HFF-Myc (cell line): ENCODE measurements around the gene KCNJ11.

ENCODE experiments used
- DNase-seq: peaks from one replicate; pipeline ENCODE4 v3.0.0-alpha.2; 2011; ENCODE audit warnings: low read depth; ENCODE audit errors: extremely low read depth
- H3K4me3 ChIP-seq: replicated peaks from 2 replicates; pipeline ENCODE4 v1.5.1; 2011; ENCODE audit warnings: low read depth, mild to moderate bottlenecking, control low read depth, low read length
- TF ChIP-seq, protein P1 (sequence below): IDR thresholded peaks from 2 replicates; pipeline ENCODE4 v1.5.1; 2012; ENCODE audit warnings: mild to moderate bottlenecking, low read depth, low read length, control low read depth; ENCODE audit errors: missing control alignments

The KCNJ11 gene

DNA sequence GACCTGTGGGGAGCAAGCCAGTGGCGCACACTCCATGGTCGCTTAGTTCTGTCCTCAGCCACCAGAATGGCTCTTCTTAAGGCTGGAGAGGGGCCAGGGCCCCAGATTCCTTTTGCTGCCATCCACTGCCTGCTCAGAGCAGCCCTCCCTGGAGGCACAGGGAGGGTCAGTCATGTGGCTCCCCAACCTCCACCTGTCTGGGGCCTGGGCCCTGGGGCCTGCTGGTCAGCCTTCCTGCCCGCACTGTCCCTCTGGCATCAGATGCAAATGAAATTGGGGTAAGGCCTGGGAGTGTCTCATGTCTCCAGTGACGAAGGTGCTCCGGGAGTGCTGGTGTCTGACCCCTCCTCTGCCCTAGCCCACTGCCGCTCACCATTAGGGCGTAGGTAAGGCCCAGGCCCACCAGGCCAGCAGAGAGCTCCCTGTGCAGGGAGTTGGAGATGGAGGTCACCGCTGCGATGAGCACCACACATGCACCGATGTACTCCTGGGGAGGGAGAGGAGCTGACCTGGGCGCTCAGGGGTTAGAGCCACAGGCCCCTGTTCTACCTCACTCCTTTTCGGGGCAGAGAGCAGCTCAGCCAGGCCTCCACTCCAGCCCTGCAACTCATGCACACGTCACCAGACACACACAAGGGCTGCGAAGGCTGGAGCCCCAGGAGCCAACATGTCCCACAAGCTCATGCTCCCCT is 9.0 kb upstream of the KCNJ11 start:
- DNase-seq: no peak

DNA sequence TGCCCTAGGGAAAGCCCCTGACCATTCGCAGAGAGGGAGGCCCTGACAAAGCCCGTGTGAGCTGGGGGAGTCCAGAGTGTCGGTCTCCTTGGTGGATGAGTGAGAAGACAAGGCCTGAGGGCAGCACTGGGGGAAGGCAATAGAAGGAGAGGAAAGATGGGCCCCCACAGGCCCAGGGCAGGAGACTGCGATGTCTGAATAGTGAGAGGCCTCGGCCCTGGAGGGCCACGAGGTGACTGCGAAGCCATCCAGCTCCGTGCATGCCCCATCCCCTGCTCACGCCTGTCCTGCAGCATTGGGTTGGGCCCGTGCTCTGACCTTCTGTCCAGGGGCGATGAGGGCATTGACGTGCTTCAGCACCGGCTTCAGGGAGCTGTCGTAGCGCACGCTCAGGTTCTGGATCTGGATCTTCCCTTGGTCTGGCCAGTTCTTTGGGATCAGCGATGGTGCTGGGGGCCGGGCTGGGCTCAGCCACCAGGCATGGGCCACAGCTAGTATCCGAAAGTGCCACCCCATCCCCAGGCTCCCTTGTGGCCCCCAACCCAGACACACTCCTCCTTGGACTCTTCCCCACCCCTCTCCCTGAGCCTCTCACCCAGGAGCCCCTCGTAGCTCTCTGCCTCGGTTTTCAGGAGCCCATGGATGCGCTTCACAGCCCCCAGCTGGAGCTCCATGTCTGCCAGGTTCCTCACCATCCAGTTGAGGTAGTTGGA is 8.3 kb upstream of the KCNJ11 start:
- no peak overlapping the region for H3K4me3 ChIP-seq
- DNase-seq: no peak
- TF ChIP-seq, protein P1, sequence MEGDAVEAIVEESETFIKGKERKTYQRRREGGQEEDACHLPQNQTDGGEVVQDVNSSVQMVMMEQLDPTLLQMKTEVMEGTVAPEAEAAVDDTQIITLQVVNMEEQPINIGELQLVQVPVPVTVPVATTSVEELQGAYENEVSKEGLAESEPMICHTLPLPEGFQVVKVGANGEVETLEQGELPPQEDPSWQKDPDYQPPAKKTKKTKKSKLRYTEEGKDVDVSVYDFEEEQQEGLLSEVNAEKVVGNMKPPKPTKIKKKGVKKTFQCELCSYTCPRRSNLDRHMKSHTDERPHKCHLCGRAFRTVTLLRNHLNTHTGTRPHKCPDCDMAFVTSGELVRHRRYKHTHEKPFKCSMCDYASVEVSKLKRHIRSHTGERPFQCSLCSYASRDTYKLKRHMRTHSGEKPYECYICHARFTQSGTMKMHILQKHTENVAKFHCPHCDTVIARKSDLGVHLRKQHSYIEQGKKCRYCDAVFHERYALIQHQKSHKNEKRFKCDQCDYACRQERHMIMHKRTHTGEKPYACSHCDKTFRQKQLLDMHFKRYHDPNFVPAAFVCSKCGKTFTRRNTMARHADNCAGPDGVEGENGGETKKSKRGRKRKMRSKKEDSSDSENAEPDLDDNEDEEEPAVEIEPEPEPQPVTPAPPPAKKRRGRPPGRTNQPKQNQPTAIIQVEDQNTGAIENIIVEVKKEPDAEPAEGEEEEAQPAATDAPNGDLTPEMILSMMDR: no peak

More for the DNA sequence above, 9.0 kb upstream of the KCNJ11 start:
- TF ChIP-seq, protein P1: no peak
- no peak overlapping the region for H3K4me3 ChIP-seq

DNA sequence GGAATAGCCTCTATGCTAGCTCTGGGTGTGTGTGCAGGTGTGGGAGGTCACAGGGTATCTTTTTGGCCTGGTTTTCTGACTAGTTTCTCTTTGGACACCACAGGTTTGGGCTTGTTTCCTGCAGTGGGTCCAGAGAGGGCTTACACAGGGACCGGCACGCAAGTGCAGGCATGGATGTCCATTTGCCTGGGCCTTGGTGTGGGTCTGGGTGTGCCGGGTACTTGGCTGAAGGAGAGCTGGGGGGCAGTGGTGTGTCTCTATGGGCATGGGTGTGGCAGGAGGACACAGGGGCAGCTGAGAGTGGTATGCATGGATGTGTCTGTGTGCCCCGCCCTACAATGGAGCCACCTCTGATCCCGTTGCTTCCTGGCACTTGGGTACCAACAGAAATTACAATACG is 7.5 kb upstream of the KCNJ11 start:
- TF ChIP-seq, protein P1: no peak
- no peak for DNase-seq

DNA sequence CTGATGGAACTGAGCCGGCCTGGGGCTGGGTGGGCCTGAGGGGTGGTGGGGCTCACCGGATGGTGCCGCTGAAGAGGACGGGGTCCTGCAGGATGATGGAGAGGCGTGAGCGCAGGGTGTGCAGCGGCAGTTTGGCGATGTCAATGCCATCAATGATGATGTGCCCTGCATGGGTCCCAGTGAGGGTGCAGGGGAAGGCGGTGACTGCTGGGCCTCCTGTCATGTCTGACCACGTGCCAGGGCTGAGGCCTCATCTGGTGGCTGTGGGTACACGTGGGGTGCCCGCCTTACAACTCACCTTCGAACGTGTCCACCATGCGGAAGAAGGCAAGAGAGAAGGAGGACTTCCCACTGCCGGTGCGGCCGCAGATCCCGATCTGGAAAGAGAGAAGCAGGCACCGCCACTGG is 7.1 kb upstream of the KCNJ11 start:
- TF ChIP-seq, protein P1: no peak
- H3K4me3 ChIP-seq: no peak overlapping the region
- no peak for DNase-seq

More for the DNA sequence above, 7.5 kb upstream of the KCNJ11 start:
- H3K4me3 ChIP-seq: no peak overlapping the region

DNA sequence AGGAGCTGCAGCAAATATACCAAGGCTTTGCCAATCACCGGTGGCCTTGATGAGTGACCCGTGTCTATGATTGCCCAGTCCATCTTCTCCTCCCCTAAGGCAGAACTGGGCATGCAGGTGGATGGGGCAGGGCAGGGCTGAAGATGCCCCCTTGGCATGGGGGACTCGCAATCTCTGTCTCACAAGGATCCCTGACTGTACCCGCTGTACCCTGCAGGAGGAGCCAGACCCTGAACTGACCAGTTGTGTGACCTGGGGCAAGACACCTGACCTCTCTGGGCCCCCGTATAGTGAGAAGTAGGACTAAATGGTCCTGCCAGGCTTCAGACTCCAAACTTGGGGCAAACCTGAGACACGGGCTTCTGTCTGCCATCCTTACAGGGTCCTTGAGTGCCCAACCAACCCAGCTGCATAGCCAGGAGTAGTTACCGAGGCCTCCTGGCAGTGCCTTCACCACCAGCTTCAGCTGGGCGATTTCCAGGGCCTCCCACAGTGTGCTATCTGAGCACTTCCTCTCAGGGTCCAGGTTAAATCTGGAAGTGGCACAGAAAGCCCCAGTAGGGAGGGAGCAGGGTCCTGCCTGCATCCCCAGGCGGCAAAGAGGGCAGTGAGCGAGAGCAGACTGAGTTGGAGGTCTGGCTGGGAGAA is 6.4 kb upstream of the KCNJ11 start:
- no peak for DNase-seq
- no peak overlapping the region for H3K4me3 ChIP-seq
- TF ChIP-seq, protein P1: no peak

DNA sequence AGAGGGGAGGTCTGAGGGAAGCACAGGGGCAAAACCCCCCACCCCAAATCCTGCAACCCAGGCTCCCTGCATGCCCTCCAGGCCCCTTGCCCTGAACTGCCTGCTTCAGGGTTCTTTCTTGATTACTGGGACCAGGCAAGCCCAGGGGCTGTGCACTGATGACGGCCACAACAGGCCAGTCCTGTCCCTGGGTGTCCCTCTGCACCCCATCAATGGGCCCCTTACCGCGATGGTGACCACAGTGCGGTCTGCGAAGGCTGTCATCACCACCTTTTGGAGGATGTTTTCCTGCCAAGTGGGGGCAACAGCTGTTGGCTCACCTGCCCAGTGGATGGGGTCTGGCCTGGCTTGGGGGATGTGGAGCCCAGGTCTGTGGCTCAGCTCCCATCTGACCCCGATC is 5.0 kb upstream of the KCNJ11 start:
- H3K4me3 ChIP-seq: no peak overlapping the region
- DNase-seq: no peak
- TF ChIP-seq, protein P1: no peak
